ENCODE measurements around the gene TAS2R3.
"Not testable (repeated sequence)": the region's sequence is repeated elsewhere in the genome, so short reads cannot be mapped to it uniquely, and the experiment has no call there.

DNA sequence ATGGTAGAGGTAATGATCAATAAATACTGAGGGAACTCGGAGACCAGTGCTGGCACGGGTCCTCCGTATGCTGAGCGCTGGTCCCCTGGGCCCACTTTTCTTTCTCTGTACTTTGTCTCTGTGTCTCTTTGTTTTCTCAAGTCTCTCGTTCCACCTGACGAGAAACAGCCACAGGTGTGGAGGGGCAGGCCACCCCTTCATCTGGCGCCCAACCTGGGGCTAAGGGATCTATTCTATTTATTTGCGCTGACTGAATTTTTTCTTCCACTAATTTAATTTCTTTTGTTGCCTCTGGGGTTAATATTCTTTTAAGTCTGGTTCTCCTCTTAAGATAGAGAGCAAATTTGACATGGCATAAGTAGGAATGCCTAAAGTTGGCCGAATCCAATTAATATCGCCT lies 12.0 kb upstream of the TAS2R3 start:
- TF ChIP-seq, protein P1, sequence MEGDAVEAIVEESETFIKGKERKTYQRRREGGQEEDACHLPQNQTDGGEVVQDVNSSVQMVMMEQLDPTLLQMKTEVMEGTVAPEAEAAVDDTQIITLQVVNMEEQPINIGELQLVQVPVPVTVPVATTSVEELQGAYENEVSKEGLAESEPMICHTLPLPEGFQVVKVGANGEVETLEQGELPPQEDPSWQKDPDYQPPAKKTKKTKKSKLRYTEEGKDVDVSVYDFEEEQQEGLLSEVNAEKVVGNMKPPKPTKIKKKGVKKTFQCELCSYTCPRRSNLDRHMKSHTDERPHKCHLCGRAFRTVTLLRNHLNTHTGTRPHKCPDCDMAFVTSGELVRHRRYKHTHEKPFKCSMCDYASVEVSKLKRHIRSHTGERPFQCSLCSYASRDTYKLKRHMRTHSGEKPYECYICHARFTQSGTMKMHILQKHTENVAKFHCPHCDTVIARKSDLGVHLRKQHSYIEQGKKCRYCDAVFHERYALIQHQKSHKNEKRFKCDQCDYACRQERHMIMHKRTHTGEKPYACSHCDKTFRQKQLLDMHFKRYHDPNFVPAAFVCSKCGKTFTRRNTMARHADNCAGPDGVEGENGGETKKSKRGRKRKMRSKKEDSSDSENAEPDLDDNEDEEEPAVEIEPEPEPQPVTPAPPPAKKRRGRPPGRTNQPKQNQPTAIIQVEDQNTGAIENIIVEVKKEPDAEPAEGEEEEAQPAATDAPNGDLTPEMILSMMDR (conservative IDR thresholded peaks at IDR 0.05) = not testable (repeated sequence)
- TF ChIP-seq ZFX (IDR thresholded peaks at IDR 0.05) = not testable (repeated sequence)

All from C4-2B (cell line).